Uterus (tissue), 4 donors: Measurements from ENCODE around the gene ALOX15B. TPM values are rescaled to one million over a fixed set of nuclear protein-coding genes. Genes with fewer than 3 reads are reported as not detected.

ENCODE experiments used
- DNase-seq, 2 donors: peaks; one replicate each; pipeline ENCODE4 v3.0.0-alpha.2; 2019 to 2020
- H3K27ac ChIP-seq, 2 donors: fragments of 200-600 bp; sonication (generic); 1 replicate in 1 of 2; 2 replicates in 1 of 2; pipeline ENCODE4 v1.5.1; 2016 to 2018
- H3K27me3 ChIP-seq, 2 donors: fragments of 200-600 bp; sonication (generic); one replicate each; pipeline ENCODE4 v1.5.1; 2018 to 2019; ENCODE audit warnings: control low read depth in 1 of 2
- H3K36me3 ChIP-seq, 2 donors: fragments of 200-600 bp; sonication (generic); one replicate each; pipeline ENCODE4 v1.5.1; 2019; ENCODE audit warnings: control low read depth in 1 of 2
- H3K4me1 ChIP-seq, 2 donors: fragments of 200-600 bp; sonication (generic); one replicate each; pipeline ENCODE4 v1.5.1; 2018 to 2019; ENCODE audit warnings: control low read depth in 1 of 2
- H3K4me3 ChIP-seq, 2 donors: fragments of 200-600 bp; sonication (generic); 1 replicate in 1 of 2; 2 replicates in 1 of 2; pipeline ENCODE4 v1.5.1; 2018 to 2019; ENCODE audit warnings: mild to moderate bottlenecking in 1 of 2
- H3K9me3 ChIP-seq, 2 donors: fragments of 200-600 bp; sonication (generic); one replicate each; pipeline ENCODE4 v1.5.1; 2019; ENCODE audit warnings: control low read depth in 1 of 2
- POLR2A ChIP-seq, 2 donors: fragments of 450-650 bp; IDR thresholded peaks; one replicate each; pipeline ENCODE4 v1.6.1; 2016; ENCODE audit warnings: antibody characterized with exemption in 2 of 2, mild to moderate bottlenecking in 1 of 2, moderate library complexity in 1 of 2
- intact Hi-C: fragments of 100-400 bp; cut with DNase I; formaldehyde crosslinking; loops from one replicate; pipeline ENCODE4 v1.15.1; 2023; ENCODE audit warnings: low total_unique reads
- total RNA-seq, 4 donors: library from RNA; depleted of rRNA in 3 of 4; stranded (reverse); fragments of >200 nt in 3 of 4; gene quantifications; one replicate each; pipeline versions ENCODE4 v1.1.0 to v1.2.4, GENCODE V29; 2014 to 2023
- TF ChIP-seq, protein P1 (sequence below), 4 experiments: fragments of 200-600 bp in 2 of 4; fragments of 450-650 bp in 2 of 4; sonication (generic) in 2 of 4; IDR thresholded peaks; one replicate each; pipeline ENCODE4 v1.5.1; 2016 to 2019; ENCODE audit warnings: antibody characterized with exemption in 4 of 4, mild to moderate bottlenecking in 2 of 4, moderate library complexity in 1 of 4
- donor health status: DM: yes; HTN: yes; CAD: no.

ALOX15B gene
- total RNA-seq, 4 donors from 2014 or later = 0.14 to 1.5 (median 0.24) TPM; not detected in 1

DNA sequence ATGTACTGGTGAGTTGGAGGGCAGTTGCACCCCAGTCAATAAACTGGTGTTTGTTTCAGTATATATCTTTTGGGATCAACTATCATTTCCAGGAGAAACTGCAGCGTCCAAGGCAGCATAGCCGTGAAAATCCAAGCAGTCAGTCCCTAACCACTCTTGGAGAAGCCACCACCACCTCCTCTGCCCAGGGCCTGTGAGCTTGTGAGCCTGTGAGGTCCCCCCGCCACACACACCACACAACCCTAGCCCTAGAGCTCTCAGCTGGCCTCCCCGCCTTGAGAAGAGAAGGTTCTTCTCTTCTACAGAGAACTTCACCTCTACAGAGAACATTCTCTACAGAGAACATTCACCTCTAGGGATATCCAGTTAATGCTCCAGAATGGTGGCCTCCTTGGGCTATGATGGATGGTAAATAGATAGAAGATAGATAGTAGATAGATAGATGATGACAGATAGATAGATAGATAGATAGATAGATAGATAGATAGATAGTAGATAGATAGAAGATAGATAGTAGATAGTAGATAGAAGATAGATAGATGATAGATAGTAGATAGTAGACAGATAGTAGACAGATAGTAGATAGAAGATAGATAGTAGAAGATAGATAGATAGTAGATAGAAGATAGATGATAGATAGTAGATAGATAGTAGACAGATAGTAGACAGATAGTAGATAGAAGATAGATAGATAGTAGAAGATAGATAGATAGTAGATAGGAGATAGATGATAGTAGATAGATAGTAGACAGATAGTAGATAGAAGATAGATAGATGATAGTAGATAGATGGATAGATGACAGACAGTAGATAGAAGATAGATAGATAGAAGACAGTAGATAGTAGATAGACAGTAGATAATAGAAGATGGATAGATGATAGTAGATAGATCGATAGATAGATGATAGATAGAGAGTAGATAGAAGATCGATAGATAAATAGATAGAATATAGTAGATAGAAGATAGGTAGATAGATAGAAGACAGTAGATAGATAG is 13.7 kb downstream of the ALOX15B start:
- TF ChIP-seq, protein P1, sequence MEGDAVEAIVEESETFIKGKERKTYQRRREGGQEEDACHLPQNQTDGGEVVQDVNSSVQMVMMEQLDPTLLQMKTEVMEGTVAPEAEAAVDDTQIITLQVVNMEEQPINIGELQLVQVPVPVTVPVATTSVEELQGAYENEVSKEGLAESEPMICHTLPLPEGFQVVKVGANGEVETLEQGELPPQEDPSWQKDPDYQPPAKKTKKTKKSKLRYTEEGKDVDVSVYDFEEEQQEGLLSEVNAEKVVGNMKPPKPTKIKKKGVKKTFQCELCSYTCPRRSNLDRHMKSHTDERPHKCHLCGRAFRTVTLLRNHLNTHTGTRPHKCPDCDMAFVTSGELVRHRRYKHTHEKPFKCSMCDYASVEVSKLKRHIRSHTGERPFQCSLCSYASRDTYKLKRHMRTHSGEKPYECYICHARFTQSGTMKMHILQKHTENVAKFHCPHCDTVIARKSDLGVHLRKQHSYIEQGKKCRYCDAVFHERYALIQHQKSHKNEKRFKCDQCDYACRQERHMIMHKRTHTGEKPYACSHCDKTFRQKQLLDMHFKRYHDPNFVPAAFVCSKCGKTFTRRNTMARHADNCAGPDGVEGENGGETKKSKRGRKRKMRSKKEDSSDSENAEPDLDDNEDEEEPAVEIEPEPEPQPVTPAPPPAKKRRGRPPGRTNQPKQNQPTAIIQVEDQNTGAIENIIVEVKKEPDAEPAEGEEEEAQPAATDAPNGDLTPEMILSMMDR (IDR thresholded peaks at IDR 0.05) = no peak
- no peak for TF ChIP-seq POLR2A (IDR thresholded peaks at IDR 0.05)
- Histone ChIP-seq H3K4me1 (no peaks in the 10 kb centered on the region), H3K27ac (no peak overlapping the region), H3K9me3 (no peaks in the 10 kb centered on the region), H3K36me3 (no peaks in the 10 kb centered on the region), H3K27me3 (no peaks in the 10 kb centered on the region), H3K4me3 (no peak overlapping the region)
- no peak for DNase-seq
- intact Hi-C loops = no loop called here

DNA sequence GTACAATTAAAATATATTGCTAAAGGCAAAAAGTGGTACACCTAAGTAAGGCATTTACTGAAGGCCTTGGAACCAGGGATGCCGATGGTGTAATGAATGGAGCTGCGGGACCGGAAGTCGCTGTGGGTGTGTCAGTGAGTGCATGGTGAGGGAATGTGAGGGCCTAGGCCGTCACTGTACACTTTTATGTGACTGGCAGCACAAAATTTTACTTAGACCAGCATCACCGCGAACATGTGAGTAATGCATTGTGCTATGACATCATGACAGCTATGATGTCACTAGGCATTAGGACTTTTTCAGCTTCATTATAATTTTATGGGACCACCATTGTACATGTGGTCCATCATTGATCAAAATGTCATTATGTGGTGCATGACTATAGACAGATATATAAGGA is 14.7 kb downstream of the ALOX15B start:
- no peaks in the 10 kb centered on the region for H3K36me3 ChIP-seq
- no peak overlapping the region for H3K27ac ChIP-seq
- no peak for TF ChIP-seq POLR2A (IDR thresholded peaks at IDR 0.05)
- TF ChIP-seq, protein P1 (IDR thresholded peaks at IDR 0.05) = no peak
- peaks cover 0 to under 1% of the 10 kb centered on the region in 2 donors for H3K27me3 ChIP-seq
- no peak overlapping the region for H3K4me3 ChIP-seq
- H3K4me1 ChIP-seq = no peaks in the 10 kb centered on the region
- DNase-seq = no peak
- no peaks in the 10 kb centered on the region for H3K9me3 ChIP-seq
- intact Hi-C loops = no loop called here

DNA sequence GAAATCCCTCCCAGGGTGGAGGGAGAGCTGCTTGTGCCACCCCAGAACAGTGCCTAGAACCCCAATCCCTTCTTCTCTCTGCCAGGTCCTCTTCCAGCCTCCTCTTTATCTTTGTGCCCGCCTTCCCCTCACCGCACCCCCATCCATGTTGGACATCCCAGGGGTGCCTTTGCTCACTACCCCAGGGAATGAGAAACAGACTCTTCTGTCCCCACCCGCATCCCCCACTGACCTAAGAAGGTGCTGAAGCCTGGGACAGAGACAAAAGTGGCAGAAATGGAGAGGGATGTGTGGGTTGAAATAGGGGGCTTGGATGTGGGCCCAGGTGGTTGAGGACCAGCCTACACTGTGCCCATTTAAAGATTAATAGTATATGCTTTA is 17.0 kb downstream of the ALOX15B start:
- intact Hi-C loops = no loop called here
- H3K27me3 ChIP-seq = peaks cover 0 to 22% of the 10 kb centered on the region in 2 donors
- no peak overlapping the region for H3K4me3 ChIP-seq
- H3K4me1 ChIP-seq = no peaks in the 10 kb centered on the region
- no peak for DNase-seq
- no peaks in the 10 kb centered on the region for H3K9me3 ChIP-seq
- H3K27ac ChIP-seq = no peak overlapping the region
- H3K36me3 ChIP-seq = no peaks in the 10 kb centered on the region
- TF ChIP-seq, protein P1 (IDR thresholded peaks at IDR 0.05) = no peak
- TF ChIP-seq POLR2A (IDR thresholded peaks at IDR 0.05) = no peak

DNA sequence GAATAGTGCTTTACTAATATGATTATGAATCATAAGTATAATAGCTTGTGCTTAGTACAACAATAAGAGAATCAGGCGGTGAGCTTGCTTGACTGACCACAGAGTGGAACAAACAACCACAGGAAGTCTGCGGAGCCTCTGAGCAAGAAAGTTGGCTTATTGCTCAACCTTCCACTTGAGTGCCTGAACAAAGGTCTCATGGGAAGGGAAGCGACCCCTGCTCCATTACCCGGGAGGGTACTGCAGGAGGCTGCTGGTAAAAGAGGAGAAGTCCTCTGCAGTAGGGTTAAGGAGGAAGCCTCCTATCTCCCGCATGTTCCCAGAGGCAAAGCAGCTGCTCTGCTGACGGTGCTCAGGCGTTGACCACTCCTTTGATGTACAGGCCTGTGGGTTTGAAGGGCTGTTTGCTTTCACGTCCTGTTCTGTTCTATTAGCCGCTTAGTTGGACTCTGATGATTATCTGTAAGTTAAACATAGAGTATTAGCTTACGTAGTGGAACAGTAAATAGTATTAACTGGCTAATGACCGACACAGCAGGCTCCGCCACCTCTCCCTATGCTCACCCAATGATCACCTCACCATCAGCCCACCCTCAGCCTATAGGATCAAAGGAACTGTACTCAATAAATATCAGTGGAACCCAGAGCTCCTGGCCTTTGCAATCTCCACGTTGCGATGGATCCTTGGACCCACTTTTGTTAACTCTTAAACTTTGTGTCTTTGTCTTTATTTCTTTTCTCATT is 17.5 kb downstream of the ALOX15B start:
- no peak overlapping the region for H3K27ac ChIP-seq
- H3K36me3 ChIP-seq = no peaks in the 10 kb centered on the region
- no peak for TF ChIP-seq POLR2A (IDR thresholded peaks at IDR 0.05)
- TF ChIP-seq, protein P1 (IDR thresholded peaks at IDR 0.05) = no peak
- H3K4me3 ChIP-seq = no peak overlapping the region
- H3K27me3 ChIP-seq = peaks cover 0 to 25% of the 10 kb centered on the region in 2 donors
- DNase-seq = no peak
- H3K9me3 ChIP-seq = no peaks in the 10 kb centered on the region
- no peaks in the 10 kb centered on the region for H3K4me1 ChIP-seq
- intact Hi-C loops = no loop called here
